Myocyte (in vitro differentiated cells): ENCODE measurements around the gene LRP8. TPM values are rescaled to one million over a fixed set of nuclear protein-coding genes. Genes with fewer than 3 reads are reported as not detected.
A peak's percentile ranks its signal among the peaks of the same experiment; 100 is the strongest.

Experiments
- DNase-seq: peaks from one replicate; pipeline ENCODE4 v3.0.0-alpha.2; 2012; ENCODE audit warnings: low read depth
- total RNA-seq: library from RNA; depleted of rRNA; stranded (reverse); fragments of >200 nt; gene quantifications from 2 replicates; pipeline ENCODE4 v1.2.3, GENCODE V29; 2014

LRP8 gene
- total RNA-seq, 1 donor from 2014 or later = 38.0 TPM

- no peak for DNase-seq
Measured at GRCh38 chr1:53307037-53307436, 20.8 kb downstream of the LRP8 start.

GRCh38 chr1:53306168-53306567, 21.7 kb downstream of the LRP8 start:
- no peak for DNase-seq

GRCh38 chr1:53305650-53306049, 22.2 kb downstream of the LRP8 start:
- DNase-seq = no peak

GRCh38 chr1:53304527-53304926, 23.3 kb downstream of the LRP8 start:
- DNase-seq = no peak

- no peak for DNase-seq
Measured at GRCh38 chr1:53303726-53304515, 23.9 kb downstream of the LRP8 start.

GRCh38 chr1:53303243-53303642, 24.6 kb downstream of the LRP8 start:
- no peak for DNase-seq

- peak; percentile 77 for DNase-seq
Measured at GRCh38 chr1:53299233-53299632, 28.6 kb downstream of the LRP8 start.

GRCh38 chr1:53298045-53298637, 29.7 kb downstream of the LRP8 start:
- peak; percentile 59 for DNase-seq

GRCh38 chr1:53297195-53297594, 30.7 kb downstream of the LRP8 start:
- DNase-seq = no peak

- no peak for DNase-seq
Measured at GRCh38 chr1:53296117-53296749, 31.6 kb downstream of the LRP8 start.

- no peak for DNase-seq
Measured at GRCh38 chr1:53295726-53296116, 32.1 kb downstream of the LRP8 start.

- no peak for DNase-seq
Measured at GRCh38 chr1:53295295-53295694, 32.6 kb downstream of the LRP8 start.

- no peak for DNase-seq
Measured at GRCh38 chr1:53294567-53294966, 33.3 kb downstream of the LRP8 start.

- DNase-seq = no peak
Measured at GRCh38 chr1:53294061-53294460, 33.8 kb downstream of the LRP8 start.

- DNase-seq = peak; percentile 87
Measured at GRCh38 chr1:53293123-53293522, 34.7 kb downstream of the LRP8 start.

GRCh38 chr1:53292690-53293089, 35.2 kb downstream of the LRP8 start:
- DNase-seq = peak; percentile 35

- DNase-seq = no peak
Measured at GRCh38 chr1:53291574-53291973, 36.3 kb downstream of the LRP8 start.

GRCh38 chr1:53288790-53289429, 39.0 kb downstream of the LRP8 start:
- DNase-seq = no peak

GRCh38 chr1:53288002-53288789, 39.7 kb downstream of the LRP8 start:
- no peak for DNase-seq

GRCh38 chr1:53286955-53287354, 40.9 kb downstream of the LRP8 start:
- DNase-seq = no peak
